ENCODE data around the gene CSF3R. TPM values are rescaled to one million over a fixed set of nuclear protein-coding genes. Genes with fewer than 3 reads are reported as not detected.
A peak's percentile ranks its signal among the peaks of the same experiment; 100 is the strongest.

Gene CSF3R
- total and polyA plus RNA-seq, 9 of the 15 experiments (the other 6 are each of a cell fraction or from before 2014, with no cell fraction given): 0.21 to 0.86 (median 0.40) TPM; not detected in 1

- DNase-seq (ENCODE audit: extremely low read depth in 1 of 4, low spot score in 3 of 4): peak in 2 of 4 experiments; percentile 28 to 36
- TF ChIP-seq NR4A1 (CRISPR knock-in tag; IDR thresholded peaks at IDR 0.05): no peak
- no peak for TF ChIP-seq NR4A1 (tag; IDR thresholded peaks at IDR 0.05)
- peak; percentile 24 to 65 (median 39); a peak in 3 of 6 replicates for TF ChIP-seq CTCF (IDR thresholded peaks at IDR 0.05 in 2 of 3, conservative IDR thresholded peaks at IDR 0.05 in 1 of 3; ENCODE audit: insufficient read depth in 2 of 3, low read depth in 1 of 3, low read length in 3 of 3)
- peak; percentile 78 for TF ChIP-seq HDAC2 (IDR thresholded peaks at IDR 0.05)
- TF ChIP-seq HMGN3 (IDR thresholded peaks at IDR 0.05; ENCODE audit: borderline replicate concordance, extremely low read depth, insufficient read length, low read depth, low read length): no peak
- peak; percentile 86 for TF ChIP-seq CHD4 (IDR thresholded peaks at IDR 0.05; ENCODE audit: insufficient read depth, insufficient replicate concordance, low read depth, low read length, poor library complexity, severe bottlenecking)
- TF ChIP-seq YY1 (IDR thresholded peaks at IDR 0.05; ENCODE audit: borderline replicate concordance in 1 of 3, control insufficient read depth in 1 of 3, extremely low read depth in 1 of 3, insufficient read depth in 3 of 3, insufficient read length in 1 of 3, insufficient replicate concordance in 2 of 3, low read depth in 1 of 3, low read length in 2 of 3): peak in 1 of 3 experiments; percentile 63
- no peak for TF ChIP-seq NR2C2 (CRISPR knock-in tag; IDR thresholded peaks at IDR 0.05)
- no peak for TF ChIP-seq NR2C2 (tag; IDR thresholded peaks at IDR 0.05)
- no peak for TF ChIP-seq TOE1 (IDR thresholded peaks at IDR 0.05; ENCODE audit: borderline replicate concordance)
- no peak for TF ChIP-seq TOE1 (CRISPR knock-in tag; IDR thresholded peaks at IDR 0.05; ENCODE audit: borderline replicate concordance, low read depth)
- peak; percentile 44; the same call in 1 of the 2 replicates for TF ChIP-seq ADNP (tag; IDR thresholded peaks at IDR 0.05)
- TF ChIP-seq CBX3 (IDR thresholded peaks at IDR 0.05; ENCODE audit: borderline replicate concordance in 1 of 2, low read length in 2 of 2): 0 out of 3 replicates have a peak, but pooled peaks of 1 of the 2 experiments have one; percentile 47
- no peak for TF ChIP-seq ZNF124 (CRISPR knock-in tag; IDR thresholded peaks at IDR 0.05)
- no peak for TF ChIP-seq STAG1 (CRISPR knock-in tag; IDR thresholded peaks at IDR 0.05; ENCODE audit: borderline replicate concordance)
- peak; percentile 68 to 78 for TF ChIP-seq KDM1A (IDR thresholded peaks at IDR 0.05)
- no peak for TF ChIP-seq NR2C1 (IDR thresholded peaks at IDR 0.05)
- TF ChIP-seq NR2C1 (tag; IDR thresholded peaks at IDR 0.05): no peak
- peak; percentile 97 for TF ChIP-seq BCOR (IDR thresholded peaks at IDR 0.05)
Measured at GRCh38 chr1:36528361-36529349, 45.9 kb upstream of the CSF3R start.

More at GRCh38 chr1:36528361-36529349, 45.9 kb upstream of the CSF3R start:
- Histone ChIP-seq H3K4me1 (replicated peaks in 1 of 2; ENCODE audit: control insufficient read depth in 2 of 2, insufficient read depth in 2 of 2, low read length in 2 of 2) (peaks cover 3 to 4% of the 10 kb centered on the region in 2 experiments; a peak in 3 of 5 replicates), H3K27ac (ENCODE audit: extremely low read depth, low read depth, low read length) (no peak overlapping the region), H3K4me2 (ENCODE audit: insufficient read depth, low read length) (no peak overlapping the region), H3K9ac (ENCODE audit: insufficient read depth in 1 of 2, low read depth in 2 of 2, low read length in 2 of 2) (0 out of 4 replicates have a peak overlapping the region, but pooled peaks of 1 of the 2 experiments have one; percentile 39), H3K4me3 (no peak overlapping the region), H3K79me2 (ENCODE audit: control insufficient read depth, insufficient read depth, low read length) (no peaks in the 10 kb centered on the region), H3K9me3 (replicated peaks; ENCODE audit: control insufficient read depth, insufficient read depth, low read depth, low read length) (no peaks in the 10 kb centered on the region), H4K20me1 (replicated peaks; ENCODE audit: control insufficient read depth, insufficient read depth, low read length) (no peaks in the 10 kb centered on the region), H3K36me3 (ENCODE audit: control insufficient read depth, insufficient read depth, low read length) (no peaks in the 10 kb centered on the region), H3K9me1 (ENCODE audit: control insufficient read depth, insufficient read depth, low read length) (no peaks in the 10 kb centered on the region), H2AFZ (ENCODE audit: low read depth, low read length) (0 out of 2 replicates have a peak overlapping the region, but pooled peaks have one; percentile 1), H3K27me3 (ENCODE audit: control insufficient read depth in 2 of 2, insufficient read depth in 2 of 2, low read length in 2 of 2) (peaks cover 10 to 30% of the 10 kb centered on the region in 2 experiments)
- ChIA-PET POLR2A (interaction anchor here (0.7 kb wide), 1 partner anchor 109 kb away, joined by 3 read pairs; no protein-coding TSS in a partner anchor), CTCF (ENCODE audit: low intra/inter-chr PET ratio) (no interaction called here)
- FAIRE-seq (peak; percentile 57), ATAC-seq (peak; percentile 76)
- no TSS peak for BruUV-seq (replicated peaks)
- intact Hi-C loops (cut with micrococcal nuclease): no loop called here
- 8% methylated on average over 7 of the region's 7 CpGs for WGBS (ENCODE audit: insufficient coverage, low coverage, missing lambda C conversion rate)
- in situ Hi-C loops (cut with MboI): no loop called here

Measured in K562 (cell line).